ENCODE data around the gene PFKFB4.
A peak's percentile ranks its signal among the peaks of the same experiment; 100 is the strongest.

The PFKFB4 gene

GRCh38 chr3:48478626-48479555 is 77.7 kb downstream of the PFKFB4 start:
- no peak overlapping the region for H3K27ac ChIP-seq
- TF ChIP-seq, protein P1, sequence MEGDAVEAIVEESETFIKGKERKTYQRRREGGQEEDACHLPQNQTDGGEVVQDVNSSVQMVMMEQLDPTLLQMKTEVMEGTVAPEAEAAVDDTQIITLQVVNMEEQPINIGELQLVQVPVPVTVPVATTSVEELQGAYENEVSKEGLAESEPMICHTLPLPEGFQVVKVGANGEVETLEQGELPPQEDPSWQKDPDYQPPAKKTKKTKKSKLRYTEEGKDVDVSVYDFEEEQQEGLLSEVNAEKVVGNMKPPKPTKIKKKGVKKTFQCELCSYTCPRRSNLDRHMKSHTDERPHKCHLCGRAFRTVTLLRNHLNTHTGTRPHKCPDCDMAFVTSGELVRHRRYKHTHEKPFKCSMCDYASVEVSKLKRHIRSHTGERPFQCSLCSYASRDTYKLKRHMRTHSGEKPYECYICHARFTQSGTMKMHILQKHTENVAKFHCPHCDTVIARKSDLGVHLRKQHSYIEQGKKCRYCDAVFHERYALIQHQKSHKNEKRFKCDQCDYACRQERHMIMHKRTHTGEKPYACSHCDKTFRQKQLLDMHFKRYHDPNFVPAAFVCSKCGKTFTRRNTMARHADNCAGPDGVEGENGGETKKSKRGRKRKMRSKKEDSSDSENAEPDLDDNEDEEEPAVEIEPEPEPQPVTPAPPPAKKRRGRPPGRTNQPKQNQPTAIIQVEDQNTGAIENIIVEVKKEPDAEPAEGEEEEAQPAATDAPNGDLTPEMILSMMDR (conservative IDR thresholded peaks at IDR 0.05): no peak

DNA sequence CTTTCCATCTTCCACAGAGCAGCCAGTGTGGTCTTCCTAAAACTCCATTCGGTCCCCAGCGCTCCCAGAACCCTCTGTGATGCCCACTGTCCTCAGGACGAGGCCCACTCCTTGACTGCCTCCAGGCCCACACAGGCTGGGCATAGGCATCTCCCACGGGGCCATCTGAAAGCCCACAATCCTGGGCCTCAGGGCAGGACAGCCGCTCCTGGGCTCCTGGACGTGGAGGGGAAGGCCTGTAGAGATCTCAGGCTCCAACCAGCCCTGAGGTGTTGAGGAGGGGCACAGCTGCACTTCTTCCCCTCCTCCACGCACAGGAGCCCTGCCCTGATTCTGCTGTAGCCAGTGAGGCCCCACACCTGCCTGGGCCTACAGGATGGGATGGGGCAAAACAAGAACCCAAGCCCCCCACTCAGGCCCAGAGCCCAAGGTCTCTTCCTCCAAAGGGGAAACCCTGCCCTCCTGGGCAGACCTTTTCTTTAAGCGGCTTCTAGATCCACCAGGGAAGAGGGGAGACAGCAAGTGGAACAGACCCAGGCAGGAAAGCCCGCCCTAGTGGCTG is 78.6 kb downstream of the PFKFB4 start:
- no peak overlapping the region for H3K27ac ChIP-seq
- TF ChIP-seq, protein P1 (conservative IDR thresholded peaks at IDR 0.05): no peak

DNA sequence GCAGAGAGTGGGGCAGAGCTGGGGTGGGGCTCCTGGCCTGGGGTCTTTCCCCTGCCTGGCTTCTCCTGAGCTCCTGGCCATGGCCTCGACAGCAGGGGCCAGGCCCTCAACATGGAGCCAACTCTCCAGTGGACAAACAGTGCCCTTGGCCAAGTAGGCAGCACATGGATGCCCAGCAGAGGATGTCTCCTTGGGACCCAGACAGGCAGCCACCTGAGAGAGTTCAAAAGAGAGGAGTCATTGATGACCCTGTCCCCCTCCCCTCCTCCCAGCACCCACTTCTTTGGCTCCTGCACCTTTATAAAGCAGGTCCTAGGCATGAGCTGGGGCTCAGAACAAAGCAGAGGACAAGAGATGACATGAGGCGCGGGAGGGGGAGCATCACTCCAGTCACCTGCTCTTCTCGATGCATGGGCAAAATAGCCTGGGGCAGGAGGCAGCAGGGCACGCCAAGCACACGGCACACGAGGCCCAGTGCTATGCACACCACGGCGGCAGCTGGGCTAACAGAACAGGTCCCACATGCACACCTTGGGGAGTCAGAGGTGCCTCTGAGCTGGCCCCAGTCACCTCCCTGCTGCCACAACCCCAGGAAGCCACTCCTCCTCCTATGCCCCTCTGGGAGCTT is 80.1 kb downstream of the PFKFB4 start:
- H3K27ac ChIP-seq: no peak overlapping the region
- TF ChIP-seq, protein P1 (conservative IDR thresholded peaks at IDR 0.05): no peak

DNA sequence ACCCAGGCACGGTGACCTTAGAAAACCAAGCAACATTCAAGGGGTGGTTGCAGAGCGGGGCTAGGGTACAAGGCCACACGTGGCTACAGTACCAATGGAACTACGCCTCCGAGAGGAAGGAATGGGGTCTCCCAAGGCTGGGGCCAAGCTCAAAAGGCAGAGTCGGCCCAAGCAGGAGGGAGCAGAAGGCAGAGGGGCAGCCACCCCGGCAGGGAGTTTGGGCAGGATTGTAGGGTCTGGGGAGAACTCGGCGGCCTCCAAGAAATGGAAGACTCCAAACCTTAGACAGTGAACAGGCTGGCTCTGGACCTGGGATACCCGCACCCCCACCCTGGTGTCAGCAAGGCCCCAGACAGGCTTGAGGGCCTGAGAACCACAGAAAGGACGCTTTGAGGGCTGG is 81.4 kb downstream of the PFKFB4 start:
- H3K27ac ChIP-seq: peak overlapping the region; percentile 97; the same call in 1 of the 2 replicates
- TF ChIP-seq, protein P1 (conservative IDR thresholded peaks at IDR 0.05): no peak

GRCh38 chr3:48474619-48475018 is 82.0 kb downstream of the PFKFB4 start:
- peak overlapping the region; percentile 97 for H3K27ac ChIP-seq
- TF ChIP-seq, protein P1 (conservative IDR thresholded peaks at IDR 0.05): no peak

- H3K27ac ChIP-seq: peak overlapping the region; percentile 97
These were observed 82.6 kb downstream of the PFKFB4 start for GRCh38 chr3:48474031-48474430.

DNA sequence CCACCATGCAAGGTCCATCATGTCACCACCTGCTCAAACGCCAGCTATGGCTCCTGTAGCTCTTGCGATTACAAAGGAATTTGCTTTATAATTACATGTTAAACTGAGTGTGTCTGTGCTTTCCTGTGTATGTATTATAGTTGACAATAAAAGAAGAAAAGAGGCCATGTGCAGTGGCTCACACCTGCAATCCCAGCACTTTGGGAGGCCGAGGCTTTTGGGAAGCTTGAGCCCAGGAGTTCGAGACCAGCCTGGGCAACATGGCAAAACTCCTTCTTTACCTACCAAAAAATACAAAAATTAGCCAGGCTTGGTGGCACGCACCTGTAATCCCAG is 83.0 kb downstream of the PFKFB4 start:
- H3K27ac ChIP-seq: peak overlapping the region; percentile 97
- TF ChIP-seq, protein P1 (conservative IDR thresholded peaks at IDR 0.05): no peak
